ENCODE data around the gene REXO1. TPM values are rescaled to one million over a fixed set of nuclear protein-coding genes. Genes with fewer than 3 reads are reported as not detected.

The REXO1 gene
- total and polyA plus RNA-seq, 2 donors (not counting 3 experiments of a cell fraction or from before 2014, with no cell fraction given): 41.1 to 56.9 TPM

GRCh38 chr19:1850809-1851653 is 2.7 kb upstream of the REXO1 start:
- peaks cover 45% of the 10 kb centered on the region for H3K79me2 ChIP-seq (ENCODE audit: control insufficient read depth, insufficient read depth, low read length)
- no peaks in the 10 kb centered on the region for H3K9me3 ChIP-seq (replicated peaks; ENCODE audit: control insufficient read depth, insufficient read depth, low read length)
- TF ChIP-seq MAX (IDR thresholded peaks at IDR 0.05; ENCODE audit: insufficient read depth, insufficient read length): no peak
- no peak for TF ChIP-seq POLR2A (IDR thresholded peaks at IDR 0.05; ENCODE audit: low read depth, low read length)
- TF ChIP-seq EZH2 (IDR thresholded peaks at IDR 0.05; ENCODE audit: borderline replicate concordance, low read depth, low read length, severe bottlenecking): no peak
- no peak for TF ChIP-seq POLR2AphosphoS5 (IDR thresholded peaks at IDR 0.05; ENCODE audit: insufficient read depth, low read depth, low read length)
- no peak for TF ChIP-seq MYC (IDR thresholded peaks at IDR 0.05; ENCODE audit: low read depth, low read length)
- TF ChIP-seq FOS (IDR thresholded peaks at IDR 0.05; ENCODE audit: borderline replicate concordance, insufficient read depth, low read length): no peak
- TF ChIP-seq CTCF (IDR thresholded peaks at IDR 0.05; ENCODE audit: extremely low read depth in 1 of 2, insufficient read depth in 1 of 2, low read depth in 1 of 2, low read length in 2 of 2): no peak
- TF ChIP-seq JUN (IDR thresholded peaks at IDR 0.05; ENCODE audit: borderline replicate concordance, insufficient read depth, insufficient read length, low read depth): no peak
- no peak for TF ChIP-seq GATA2 (IDR thresholded peaks at IDR 0.05; ENCODE audit: insufficient read depth, insufficient read length, low read depth, low read length)
- H3K27ac ChIP-seq (ENCODE audit: insufficient read depth, low read depth, low read length): no peak overlapping the region
- H3K36me3 ChIP-seq (ENCODE audit: control insufficient read depth in 2 of 2, extremely low read depth in 1 of 2, insufficient read depth in 2 of 2, low read length in 2 of 2): no peaks in the 10 kb centered on the region
- H2AFZ ChIP-seq (ENCODE audit: low read depth, low read length): no peak overlapping the region
- H4K20me1 ChIP-seq (replicated peaks; ENCODE audit: control insufficient read depth, extremely low read depth, insufficient read depth, low read length): no peaks in the 10 kb centered on the region
- dilution Hi-C loops (cut with MboI; ENCODE audit: extremely low pct_ligation_motif_present, low sequenced_read_pairs) (no loop called here), intact Hi-C loops (cut with micrococcal nuclease) (no loop called here)
- H3K4me1 ChIP-seq (ENCODE audit: control insufficient read depth, extremely low read depth, insufficient read depth, low read length): peaks cover 21% of the 10 kb centered on the region
- H3K9ac ChIP-seq (replicated peaks; ENCODE audit: extremely low read depth, insufficient read depth, low read length): no peak overlapping the region
- ChIA-PET CTCF (no interaction called here), POLR2A (no interaction called here)
- DNase-seq (ENCODE audit: low read depth, low spot score) (no peak), FAIRE-seq (no peak)
- no peaks in the 10 kb centered on the region for H3K27me3 ChIP-seq (ENCODE audit: control insufficient read depth in 2 of 2, insufficient read depth in 2 of 2, low read length in 2 of 2)
- H3K4me3 ChIP-seq (replicated peaks in 1 of 3; ENCODE audit: insufficient read depth in 1 of 3, low read depth in 1 of 3, low read length in 3 of 3): no peak overlapping the region
- H3K4me2 ChIP-seq (ENCODE audit: insufficient read depth, low read length): no peak overlapping the region
- BruUV-seq (replicated peaks): no TSS peak
- no peaks in the 10 kb centered on the region for H3K9me1 ChIP-seq (replicated peaks; ENCODE audit: control insufficient read depth, extremely low read depth, insufficient read depth, low read length)

All from endothelial cell of umbilical vein (primary cell).